Breast epithelium (tissue), 3 donors: ENCODE data around the gene ARHGEF7.

Experiments used
- POLR2AphosphoS5 ChIP-seq, 3 donors: sonication (generic); formaldehyde crosslinking; IDR thresholded peaks; one replicate each; pipeline ENCODE4 v1.6.1; 2017; ENCODE audit warnings: antibody characterized with exemption in 3 of 3
- TF ChIP-seq, protein P1 (sequence below), 3 donors: fragments of 450-650 bp; IDR thresholded peaks; one replicate each; pipeline ENCODE4 v1.5.1; 2016 to 2017; ENCODE audit warnings: antibody characterized with exemption in 3 of 3, mild to moderate bottlenecking in 3 of 3, moderate library complexity in 3 of 3

DNA sequence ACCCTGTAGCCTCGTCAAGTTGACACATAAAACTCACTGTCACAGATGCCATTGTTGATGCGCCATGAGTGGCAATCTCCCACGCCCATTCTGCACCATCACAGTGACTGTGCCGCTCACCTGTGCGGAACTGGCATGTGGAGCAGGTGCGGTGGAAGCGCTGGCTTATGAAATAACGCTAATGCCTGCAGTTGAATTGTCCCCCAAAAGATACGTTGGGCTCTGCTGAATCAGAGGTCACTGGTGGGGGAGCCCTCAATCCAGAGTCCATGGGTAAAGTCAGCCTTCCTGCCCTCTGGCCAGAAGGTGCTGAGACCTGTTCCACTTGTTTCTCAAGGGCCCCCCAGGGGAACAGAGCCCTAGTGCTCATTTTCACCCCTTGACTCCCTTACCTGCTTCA, 2.9 kb upstream of the ARHGEF7 start:
- TF ChIP-seq, protein P1, sequence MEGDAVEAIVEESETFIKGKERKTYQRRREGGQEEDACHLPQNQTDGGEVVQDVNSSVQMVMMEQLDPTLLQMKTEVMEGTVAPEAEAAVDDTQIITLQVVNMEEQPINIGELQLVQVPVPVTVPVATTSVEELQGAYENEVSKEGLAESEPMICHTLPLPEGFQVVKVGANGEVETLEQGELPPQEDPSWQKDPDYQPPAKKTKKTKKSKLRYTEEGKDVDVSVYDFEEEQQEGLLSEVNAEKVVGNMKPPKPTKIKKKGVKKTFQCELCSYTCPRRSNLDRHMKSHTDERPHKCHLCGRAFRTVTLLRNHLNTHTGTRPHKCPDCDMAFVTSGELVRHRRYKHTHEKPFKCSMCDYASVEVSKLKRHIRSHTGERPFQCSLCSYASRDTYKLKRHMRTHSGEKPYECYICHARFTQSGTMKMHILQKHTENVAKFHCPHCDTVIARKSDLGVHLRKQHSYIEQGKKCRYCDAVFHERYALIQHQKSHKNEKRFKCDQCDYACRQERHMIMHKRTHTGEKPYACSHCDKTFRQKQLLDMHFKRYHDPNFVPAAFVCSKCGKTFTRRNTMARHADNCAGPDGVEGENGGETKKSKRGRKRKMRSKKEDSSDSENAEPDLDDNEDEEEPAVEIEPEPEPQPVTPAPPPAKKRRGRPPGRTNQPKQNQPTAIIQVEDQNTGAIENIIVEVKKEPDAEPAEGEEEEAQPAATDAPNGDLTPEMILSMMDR (IDR thresholded peaks at IDR 0.05): no peak
- no peak for TF ChIP-seq POLR2AphosphoS5 (IDR thresholded peaks at IDR 0.05)
